Upper lobe of left lung (tissue), 6 donors: ENCODE results near the gene ARID1B. TPM values are rescaled to one million over a fixed set of nuclear protein-coding genes. Genes with fewer than 3 reads are reported as not detected.

Experiments used
- ATAC-seq, 2 donors: fragments of 200-7000 bp; cut with Tn5 transposase; one replicate each; pipeline ENCODE4 v1.9.1; 2022; ENCODE audit warnings: mild to moderate bottlenecking in 2 of 2, moderate library complexity in 2 of 2; ENCODE audit not compliant: low FRiP score in 2 of 2
- DNase-seq, 2 donors: peaks; one replicate each; pipeline ENCODE4 v3.0.0-alpha.2; 2019 to 2020
- H3K27ac ChIP-seq, 4 donors: fragments of 200-600 bp; sonication (generic); one replicate each; pipeline ENCODE4 v1.5.1; 2016 to 2019
- H3K27me3 ChIP-seq, 4 donors: fragments of 200-600 bp; sonication (generic); one replicate each; pipeline ENCODE4 v1.5.1; 2017 to 2019
- H3K36me3 ChIP-seq, 4 donors: fragments of 200-600 bp; sonication (generic); one replicate each; pipeline ENCODE4 v1.5.1; 2016 to 2019
- H3K4me1 ChIP-seq, 4 donors: fragments of 200-600 bp; sonication (generic); one replicate each; pipeline ENCODE4 v1.5.1; 2018 to 2019
- H3K4me3 ChIP-seq, 4 donors: fragments of 200-600 bp; sonication (generic); one replicate each; pipeline ENCODE4 v1.5.1; 2017 to 2019; ENCODE audit warnings: mild to moderate bottlenecking in 2 of 4, moderate library complexity in 1 of 4
- H3K9me3 ChIP-seq, 4 donors: fragments of 200-600 bp; sonication (generic); one replicate each; pipeline ENCODE4 v1.5.1; 2018 to 2019
- EP300 ChIP-seq, 4 donors: sonication (generic); formaldehyde crosslinking; IDR thresholded peaks; one replicate each; pipeline ENCODE4 v1.5.1; 2017; ENCODE audit warnings: antibody characterized with exemption in 4 of 4, control low read depth in 2 of 4
- POLR2A ChIP-seq, 4 donors: fragments of 450-650 bp; IDR thresholded peaks; one replicate each; pipeline ENCODE4 v1.5.1; 2016 to 2017; ENCODE audit warnings: antibody characterized with exemption in 4 of 4, mild to moderate bottlenecking in 2 of 4
- POLR2AphosphoS5 ChIP-seq, 2 donors: sonication (generic); formaldehyde crosslinking; IDR thresholded peaks; one replicate each; pipeline ENCODE4 v1.5.1; 2017; ENCODE audit warnings: antibody characterized with exemption in 2 of 2
- WGBS, 2 donors: methylation state at CpG; one replicate each; pipeline ENCODE4 v1.1.5; 2017 to 2018; 5-methylcytosine and 5-hydroxymethylcytosine counted together
- total RNA-seq, 6 donors: library from RNA; depleted of rRNA in 4 of 6; stranded (reverse); fragments of >200 nt in 4 of 6; gene quantifications; one replicate each; pipeline versions ENCODE4 v1.1.0 to v1.2.1, GENCODE V29; 2016 to 2021
- TF ChIP-seq, protein P1 (sequence below), 6 experiments: fragments of 450-650 bp in 4 of 6; fragments of 200-600 bp in 2 of 6; sonication (generic) in 2 of 6; IDR thresholded peaks; one replicate each; pipeline ENCODE4 v1.5.1; 2016 to 2019; ENCODE audit warnings: antibody characterized with exemption in 6 of 6
- donor health status: DM: no; HTN: no; CAD: no; lungs with moderate emphysema.
- donor health status: DM: no; HTN: yes; CAD: no; lungs with severe emphysema.

Gene ARID1B
- total RNA-seq, 6 donors from 2014 or later, result 66.4 to 168 (median 109) TPM

DNA sequence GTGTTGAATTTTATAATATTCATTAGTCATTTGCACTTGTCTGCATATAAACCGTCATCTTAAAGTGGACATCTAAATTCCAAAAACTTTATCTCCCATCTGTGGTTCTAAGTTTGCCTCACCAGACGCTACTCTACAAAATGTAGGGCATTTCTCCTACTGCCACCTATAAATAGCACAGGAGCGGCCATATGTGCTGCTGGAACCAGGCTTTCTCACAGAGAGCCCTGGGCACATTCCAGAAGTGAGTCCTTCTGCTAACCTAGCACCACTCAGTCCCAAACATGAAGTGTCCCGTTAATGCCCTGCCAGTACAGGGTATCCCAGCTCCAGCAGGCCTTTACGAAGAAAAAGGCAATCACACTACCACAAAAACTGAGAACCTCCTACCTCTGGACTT is 392.5 kb downstream of the ARID1B start:
- WGBS, 2 donors, result 77 to 84% methylated on average over 4 to 5 of the region's 5 CpGs
- no peaks in the 10 kb centered on the region for H3K27me3 ChIP-seq
- H3K9me3 ChIP-seq, result no peaks in the 10 kb centered on the region
- DNase-seq (no peak), ATAC-seq (peak in 1 of 2 donors; percentile 43)
- H3K27ac ChIP-seq, result no peak overlapping the region
- peaks cover 0 to 29% (median 7%) of the 10 kb centered on the region in 4 donors for H3K36me3 ChIP-seq
- TF ChIP-seq POLR2A (IDR thresholded peaks at IDR 0.05), result no peak
- TF ChIP-seq, protein P1, sequence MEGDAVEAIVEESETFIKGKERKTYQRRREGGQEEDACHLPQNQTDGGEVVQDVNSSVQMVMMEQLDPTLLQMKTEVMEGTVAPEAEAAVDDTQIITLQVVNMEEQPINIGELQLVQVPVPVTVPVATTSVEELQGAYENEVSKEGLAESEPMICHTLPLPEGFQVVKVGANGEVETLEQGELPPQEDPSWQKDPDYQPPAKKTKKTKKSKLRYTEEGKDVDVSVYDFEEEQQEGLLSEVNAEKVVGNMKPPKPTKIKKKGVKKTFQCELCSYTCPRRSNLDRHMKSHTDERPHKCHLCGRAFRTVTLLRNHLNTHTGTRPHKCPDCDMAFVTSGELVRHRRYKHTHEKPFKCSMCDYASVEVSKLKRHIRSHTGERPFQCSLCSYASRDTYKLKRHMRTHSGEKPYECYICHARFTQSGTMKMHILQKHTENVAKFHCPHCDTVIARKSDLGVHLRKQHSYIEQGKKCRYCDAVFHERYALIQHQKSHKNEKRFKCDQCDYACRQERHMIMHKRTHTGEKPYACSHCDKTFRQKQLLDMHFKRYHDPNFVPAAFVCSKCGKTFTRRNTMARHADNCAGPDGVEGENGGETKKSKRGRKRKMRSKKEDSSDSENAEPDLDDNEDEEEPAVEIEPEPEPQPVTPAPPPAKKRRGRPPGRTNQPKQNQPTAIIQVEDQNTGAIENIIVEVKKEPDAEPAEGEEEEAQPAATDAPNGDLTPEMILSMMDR (IDR thresholded peaks at IDR 0.05), result no peak
- TF ChIP-seq POLR2AphosphoS5 (IDR thresholded peaks at IDR 0.05), result no peak
- no peak for TF ChIP-seq EP300 (IDR thresholded peaks at IDR 0.05)
- no peak overlapping the region for H3K4me3 ChIP-seq
- no peaks in the 10 kb centered on the region for H3K4me1 ChIP-seq

DNA sequence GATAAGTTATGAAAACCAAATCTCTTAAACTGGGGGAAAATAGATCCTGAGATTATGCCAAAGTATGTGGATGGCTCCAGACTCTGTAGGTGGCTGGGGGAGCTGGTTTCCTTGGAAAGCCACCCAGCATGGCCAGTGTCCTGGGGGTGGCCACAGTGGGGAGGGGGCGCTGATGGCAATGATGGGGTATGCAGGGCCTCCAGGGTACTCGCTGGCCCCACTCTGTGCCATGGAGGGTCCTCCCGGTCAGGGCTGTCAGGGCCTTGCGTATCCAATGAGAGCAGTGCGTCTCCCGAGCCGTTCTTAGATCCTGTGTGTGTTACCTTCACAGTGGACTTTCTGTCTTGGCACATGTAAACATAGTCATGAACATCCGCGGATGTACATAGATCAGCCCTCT is 393.4 kb downstream of the ARID1B start:
- DNase-seq, result no peak
- Histone ChIP-seq H3K9me3 (no peaks in the 10 kb centered on the region), H3K4me3 (no peak overlapping the region), H3K36me3 (peaks cover 0 to 26% (median 7%) of the 10 kb centered on the region in 4 donors), H3K27ac (no peak overlapping the region), H3K27me3 (no peaks in the 10 kb centered on the region), H3K4me1 (no peaks in the 10 kb centered on the region)
- 95 to 96% methylated on average over 9 of the region's 9 CpGs for WGBS, 2 donors
- TF ChIP-seq POLR2A (IDR thresholded peaks at IDR 0.05) (no peak), EP300 (IDR thresholded peaks at IDR 0.05) (no peak), POLR2AphosphoS5 (IDR thresholded peaks at IDR 0.05) (no peak)
- TF ChIP-seq, protein P1 (IDR thresholded peaks at IDR 0.05), result no peak
- peak in 1 of 2 donors; percentile 46 for ATAC-seq

DNA sequence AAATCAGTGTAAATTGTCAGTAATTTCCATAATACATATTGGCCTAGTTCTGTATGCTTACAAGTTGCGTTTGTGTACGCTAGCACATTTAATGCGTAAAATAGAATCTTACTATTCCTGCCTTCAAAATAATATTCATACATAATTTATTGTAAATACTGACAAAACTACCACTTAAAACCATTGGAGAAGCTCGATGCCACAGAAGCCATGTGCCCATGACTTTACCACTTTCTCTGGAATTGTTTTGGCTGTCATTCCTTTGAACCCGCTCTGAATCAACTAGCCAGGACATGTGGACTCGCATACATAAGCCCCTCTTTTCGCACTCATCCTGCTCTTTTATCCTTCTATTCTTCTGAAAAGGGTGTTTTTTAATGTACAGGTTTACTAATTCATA is 394.6 kb downstream of the ARID1B start:
- H3K36me3 ChIP-seq, result peaks cover 0 to 31% (median 7%) of the 10 kb centered on the region in 4 donors
- H3K4me1 ChIP-seq, result no peaks in the 10 kb centered on the region
- ATAC-seq, result no peak
- no peak overlapping the region for H3K4me3 ChIP-seq
- WGBS, 2 donors, result 97% methylated on average over 7 of the region's 7 CpGs
- no peaks in the 10 kb centered on the region for H3K9me3 ChIP-seq
- H3K27ac ChIP-seq, result no peak overlapping the region
- H3K27me3 ChIP-seq, result no peaks in the 10 kb centered on the region
- DNase-seq, result no peak
- TF ChIP-seq POLR2AphosphoS5 (IDR thresholded peaks at IDR 0.05) (no peak), EP300 (IDR thresholded peaks at IDR 0.05) (no peak), POLR2A (IDR thresholded peaks at IDR 0.05) (no peak)
- TF ChIP-seq, protein P1 (IDR thresholded peaks at IDR 0.05), result no peak

GRCh38 chr6:157172231-157172701 is 395.1 kb downstream of the ARID1B start:
- Histone ChIP-seq H3K4me1 (no peaks in the 10 kb centered on the region), H3K36me3 (peaks cover 0 to 26% (median 7%) of the 10 kb centered on the region in 4 donors), H3K27ac (no peak overlapping the region), H3K4me3 (no peak overlapping the region), H3K27me3 (no peaks in the 10 kb centered on the region), H3K9me3 (no peaks in the 10 kb centered on the region)
- ATAC-seq (no peak), DNase-seq (no peak)
- TF ChIP-seq POLR2A (IDR thresholded peaks at IDR 0.05) (no peak), EP300 (IDR thresholded peaks at IDR 0.05) (no peak), POLR2AphosphoS5 (IDR thresholded peaks at IDR 0.05) (no peak)
- TF ChIP-seq, protein P1 (IDR thresholded peaks at IDR 0.05), result no peak
- 79 to 81% methylated on average over 8 of the region's 8 CpGs for WGBS, 2 donors
